ENCODE results near the gene ALKBH7.
"Not testable (repeated sequence)": the region's sequence is repeated elsewhere in the genome, so short reads cannot be mapped to it uniquely, and the experiment has no call there.

ALKBH7 gene

DNA sequence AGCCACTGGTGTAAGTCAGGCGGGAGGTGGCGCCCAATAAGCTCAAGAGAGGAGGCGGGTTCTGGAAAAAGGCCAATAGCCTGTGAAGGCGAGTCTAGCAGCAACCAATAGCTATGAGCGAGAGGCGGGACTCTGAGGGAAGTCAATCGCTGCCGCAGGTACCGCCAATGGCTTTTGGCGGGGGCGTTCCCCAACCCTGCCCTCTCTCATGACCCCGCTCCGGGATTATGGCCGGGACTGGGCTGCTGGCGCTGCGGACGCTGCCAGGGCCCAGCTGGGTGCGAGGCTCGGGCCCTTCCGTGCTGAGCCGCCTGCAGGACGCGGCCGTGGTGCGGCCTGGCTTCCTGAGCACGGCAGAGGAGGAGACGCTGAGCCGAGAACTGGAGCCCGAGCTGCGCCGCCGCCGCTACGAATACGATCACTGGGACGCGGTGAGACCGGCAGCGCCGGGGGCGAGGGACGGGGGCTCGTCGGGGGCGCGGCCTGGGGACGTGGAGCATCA is at the start of gene ALKBH7:
TSS of gene ALKBH7 (plus strand) at position 201 of the 502 bp plus-strand sequence. CDS start at position 228, 27 bp downstream.
- DNase-seq = peak; percentile 100

DNA sequence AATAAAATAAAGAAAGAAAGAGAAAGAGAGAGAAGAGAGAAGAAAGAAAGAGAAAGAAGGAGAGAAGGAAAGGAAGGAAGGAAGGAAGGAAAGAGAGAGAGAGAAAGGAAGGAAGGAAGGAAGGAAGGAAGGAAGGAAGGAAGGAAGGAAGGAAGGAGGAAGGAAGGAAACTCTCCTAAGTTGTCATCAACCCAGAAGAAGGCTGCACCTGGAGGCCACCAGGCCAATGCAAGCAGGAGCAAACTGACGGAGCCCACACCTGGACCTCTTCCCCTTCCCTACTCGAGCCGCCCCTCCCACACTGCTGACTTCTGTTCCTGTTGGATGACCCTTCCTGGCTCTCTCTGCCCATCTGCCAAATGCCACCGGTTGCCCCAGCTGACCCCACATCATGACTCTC is 47.8 kb upstream of the ALKBH7 start:
- DNase-seq = no peak

DNA sequence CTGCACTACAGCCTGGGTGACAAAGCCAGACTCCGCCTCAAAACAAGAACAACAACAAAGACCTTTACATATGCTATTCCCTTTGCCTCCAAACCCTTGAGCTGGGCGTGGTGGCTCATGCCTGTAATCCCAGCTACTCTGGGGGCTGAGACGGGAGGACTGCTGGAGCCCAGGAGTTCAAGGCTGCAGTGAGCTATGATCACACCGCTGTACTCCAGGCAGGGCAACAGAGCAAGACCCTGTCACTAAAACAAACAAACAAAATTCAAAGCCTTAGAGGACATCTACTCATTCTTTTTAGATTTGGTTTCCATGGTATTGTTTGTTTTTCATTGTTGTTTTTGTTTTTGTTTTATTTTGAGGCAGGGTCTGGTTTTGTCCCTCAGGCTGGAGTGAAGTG is 47.0 kb upstream of the ALKBH7 start:
- no peak for DNase-seq

- no peak for DNase-seq
These were observed 45.8 kb upstream of the ALKBH7 start for GRCh38 chr19:6326815-6327214.

GRCh38 chr19:6333439-6333838 is 39.2 kb upstream of the ALKBH7 start, which contains the start of gene ACER1:
Gene ACER1, minus strand, starts transcription at chr19:6333612. Its CDS starts 61 bp downstream, at chr19:6333551.
- no peak for DNase-seq

DNA sequence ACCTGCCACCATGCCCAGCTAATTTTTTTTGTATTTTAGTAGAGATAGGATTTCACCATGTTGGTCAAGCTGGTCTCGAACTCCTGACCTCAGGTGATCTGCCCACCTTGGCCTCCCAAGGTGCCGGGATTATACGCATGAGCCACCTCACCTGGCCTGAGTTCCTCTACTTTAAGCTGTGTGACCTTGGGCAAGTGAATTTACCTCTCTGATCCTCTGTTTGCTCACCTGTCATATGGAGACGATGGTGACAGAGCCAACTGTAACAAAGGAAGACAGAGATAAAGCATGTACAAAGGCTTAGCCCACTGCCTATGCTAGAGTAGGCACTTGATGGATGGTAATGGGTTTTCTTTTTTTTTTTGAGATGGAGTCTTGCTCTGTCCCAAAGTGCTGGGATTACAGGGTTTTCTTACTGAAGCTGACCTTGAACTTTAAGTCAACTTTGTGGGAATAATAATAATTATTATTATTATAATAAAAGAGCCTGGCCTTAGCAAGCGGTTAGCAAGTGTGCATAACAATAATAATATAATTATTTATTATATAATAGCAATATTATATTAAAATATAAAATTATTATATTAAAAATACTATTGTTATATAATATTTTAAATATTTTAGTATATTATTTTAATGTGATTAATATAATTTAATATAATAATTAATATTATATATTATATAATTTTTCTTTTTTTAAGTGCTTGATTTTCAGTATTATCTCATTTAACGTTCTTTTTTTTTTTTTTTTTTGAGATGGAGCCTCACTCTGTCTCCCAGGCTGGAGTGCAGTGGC is 37.9 kb upstream of the ALKBH7 start:
- DNase-seq = no peak

GRCh38 chr19:6340493-6341201 is 31.9 kb upstream of the ALKBH7 start:
- DNase-seq = no peak

DNA sequence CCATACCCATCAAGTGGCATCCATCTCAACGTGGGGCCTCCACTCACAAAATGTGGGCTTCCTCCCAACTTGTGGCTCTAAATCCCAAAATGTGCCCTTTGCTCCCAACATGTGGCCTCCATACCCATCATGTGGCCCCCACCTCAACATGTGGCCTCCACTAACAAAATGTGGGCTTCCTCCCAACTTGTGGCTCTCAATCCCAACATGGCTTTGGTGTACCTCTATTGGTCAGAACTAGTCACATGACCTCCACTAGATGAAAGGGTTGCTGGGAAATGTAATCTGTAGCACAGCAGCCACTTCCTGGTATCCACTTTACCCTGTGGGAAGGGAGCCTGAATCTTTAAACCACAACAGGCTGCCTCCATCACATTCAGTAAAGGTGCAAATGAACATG is 29.1 kb upstream of the ALKBH7 start:
- DNase-seq = no peak

DNA sequence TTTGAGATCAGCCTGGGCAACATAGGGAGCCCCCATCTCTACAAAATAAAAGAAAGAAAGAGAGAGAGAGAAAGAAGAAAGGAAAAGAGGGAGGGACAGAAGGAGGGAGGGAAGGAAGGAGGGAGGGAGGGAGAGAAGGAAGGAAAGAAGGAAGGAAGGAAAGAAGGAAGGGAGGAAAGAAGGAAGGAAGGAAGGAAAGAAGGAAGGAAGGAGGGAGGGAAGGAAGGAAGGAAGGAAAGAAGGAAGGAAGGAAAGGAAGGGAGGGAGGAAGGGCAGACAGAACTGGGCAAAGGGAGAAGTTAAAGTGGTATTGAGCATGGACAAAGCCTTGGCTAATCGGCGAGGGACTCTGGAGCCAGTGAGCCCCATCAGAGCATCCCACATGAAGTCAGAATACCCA is 23.3 kb upstream of the ALKBH7 start:
- not testable (repeated sequence) for DNase-seq

DNA sequence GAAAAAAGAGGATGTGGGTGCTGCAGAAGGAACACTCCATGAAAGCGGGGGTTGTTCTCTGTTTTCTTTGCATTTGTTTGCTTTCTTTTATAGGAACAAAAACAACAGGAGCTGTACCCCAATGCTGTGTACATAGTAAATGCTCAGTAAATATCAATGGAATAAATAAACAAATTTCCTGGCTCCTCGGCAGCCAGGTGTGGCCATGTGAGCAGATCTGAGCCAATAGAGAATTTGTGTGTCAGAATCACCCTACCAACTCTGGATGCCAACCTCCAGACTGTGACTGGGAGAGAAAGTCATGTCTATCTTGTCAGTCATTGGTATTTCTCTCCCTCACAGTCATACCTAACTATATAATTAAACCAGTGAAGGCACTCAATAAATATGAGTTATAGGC is 21.9 kb upstream of the ALKBH7 start:
- no peak for DNase-seq

DNA sequence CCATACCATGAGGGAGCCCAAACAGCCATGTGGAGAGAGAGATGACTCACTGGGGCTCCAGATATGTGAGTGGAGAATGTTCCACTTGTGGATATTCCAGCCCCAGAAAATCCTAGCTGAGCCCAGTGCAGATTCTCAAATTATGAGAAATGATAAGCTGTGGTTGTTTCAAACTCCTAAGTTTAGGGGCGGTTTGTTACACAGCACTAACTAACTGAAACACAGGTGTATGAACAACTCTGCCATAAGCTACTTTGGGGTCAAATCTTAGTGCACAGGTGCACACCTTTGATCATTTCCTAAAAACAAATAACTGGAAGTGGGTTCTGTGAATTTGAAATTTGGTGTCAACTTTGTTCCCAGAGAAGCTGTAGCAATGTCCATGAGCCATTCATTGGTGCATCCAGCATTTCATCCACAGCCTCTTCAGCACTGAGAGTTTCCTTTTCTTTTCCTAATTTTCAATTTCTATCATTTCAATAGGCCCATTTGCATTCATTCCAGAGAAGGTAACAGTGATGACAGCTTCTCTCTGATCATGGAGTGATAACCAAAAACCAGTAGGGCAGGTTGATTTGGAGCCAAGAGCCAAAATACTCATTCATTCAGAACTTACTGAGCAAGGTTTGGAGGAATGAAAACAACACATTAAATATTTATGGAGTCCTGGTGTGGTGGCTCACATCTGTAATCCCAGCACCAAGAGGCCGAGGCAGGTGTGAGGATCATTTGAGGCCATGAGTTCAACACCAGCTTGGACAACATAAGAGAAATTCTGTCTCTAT is 20.0 kb upstream of the ALKBH7 start:
- no peak for DNase-seq

DNA sequence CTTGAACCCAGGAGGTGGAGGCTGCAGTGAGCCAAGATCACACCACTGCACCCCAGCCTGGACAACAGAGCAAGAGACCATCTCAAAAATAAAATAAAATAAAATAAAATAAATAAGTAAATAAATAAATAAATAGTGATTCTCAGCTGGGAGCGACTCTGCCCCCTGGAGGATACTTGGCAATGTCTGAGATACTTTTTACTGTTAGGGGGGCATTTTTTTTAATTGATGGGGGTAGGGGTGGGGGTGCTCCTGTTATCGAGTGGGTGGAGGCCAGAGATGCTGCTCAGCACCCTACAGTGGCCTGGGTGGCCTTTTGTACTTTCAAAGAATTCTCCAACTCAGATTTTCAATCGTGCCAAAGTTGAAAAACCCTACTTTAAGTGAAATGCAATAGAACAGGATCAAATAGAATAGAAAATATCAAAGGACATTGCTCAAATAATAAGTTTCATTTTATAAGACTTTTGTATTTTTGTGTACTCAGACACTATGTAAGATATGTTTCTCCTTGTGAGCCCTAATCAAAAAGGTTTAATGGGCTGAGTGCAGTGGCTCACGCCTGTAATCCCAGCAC is 18.4 kb upstream of the ALKBH7 start:
- DNase-seq = peak; percentile 20

DNA sequence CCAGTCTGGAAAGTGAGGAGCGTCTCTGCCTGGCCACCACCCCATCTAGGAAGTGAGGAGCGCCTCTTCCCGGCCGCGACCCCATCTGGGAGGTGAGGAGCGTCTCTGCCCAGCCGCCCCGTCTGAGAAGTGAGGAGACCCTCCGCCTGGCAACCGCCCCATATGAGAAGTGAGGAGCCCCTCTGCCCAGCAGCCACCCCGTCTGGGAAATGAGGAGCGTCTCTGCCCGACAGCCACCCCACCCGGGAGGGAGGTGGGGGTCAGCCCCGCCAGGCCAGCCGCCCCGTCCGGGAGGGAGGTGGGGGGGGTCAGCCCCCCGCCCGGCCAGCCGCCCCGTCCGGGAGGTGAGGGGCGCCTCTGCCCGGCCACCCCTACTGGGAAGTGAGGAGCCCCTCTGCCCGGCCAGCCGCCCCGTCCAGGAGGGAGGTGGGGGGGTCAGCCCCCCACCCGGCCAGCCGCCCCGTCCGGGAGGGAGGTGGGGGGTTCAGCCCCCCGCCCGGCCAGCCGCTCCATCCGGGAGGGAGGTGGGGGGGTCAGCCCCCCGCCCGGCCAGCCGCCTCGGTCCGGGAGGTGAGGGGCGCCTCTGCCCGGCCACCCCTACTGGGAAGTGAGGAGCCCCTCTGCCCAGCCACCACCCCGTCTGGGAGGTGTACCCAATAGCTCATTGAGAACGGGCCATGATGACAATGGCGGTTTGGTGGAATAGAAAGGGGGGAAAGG is 17.1 kb upstream of the ALKBH7 start:
- DNase-seq = not testable (repeated sequence)

- DNase-seq = no peak
These were observed 15.4 kb upstream of the ALKBH7 start for GRCh38 chr19:6357174-6357573.

DNA sequence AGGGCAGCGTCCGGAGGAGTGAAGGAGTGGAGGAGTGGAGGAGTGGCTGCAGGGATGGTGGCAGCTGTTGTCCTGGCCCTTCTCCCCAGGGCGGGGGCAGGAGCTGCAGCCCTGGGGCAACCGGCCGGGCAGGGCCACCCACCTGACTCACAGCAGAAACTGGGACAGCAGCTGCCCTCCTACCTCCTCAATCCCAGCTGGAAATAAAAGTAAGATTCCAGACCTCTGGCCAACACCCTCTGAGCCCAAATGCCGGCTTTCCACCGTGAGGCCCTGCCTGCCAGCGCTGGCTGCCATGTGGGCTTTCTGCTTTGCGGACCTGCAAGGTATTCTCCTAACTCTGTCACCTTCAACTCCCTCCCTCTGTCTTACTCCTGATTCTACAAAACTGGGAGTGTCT is 14.6 kb upstream of the ALKBH7 start:
- DNase-seq = no peak

DNA sequence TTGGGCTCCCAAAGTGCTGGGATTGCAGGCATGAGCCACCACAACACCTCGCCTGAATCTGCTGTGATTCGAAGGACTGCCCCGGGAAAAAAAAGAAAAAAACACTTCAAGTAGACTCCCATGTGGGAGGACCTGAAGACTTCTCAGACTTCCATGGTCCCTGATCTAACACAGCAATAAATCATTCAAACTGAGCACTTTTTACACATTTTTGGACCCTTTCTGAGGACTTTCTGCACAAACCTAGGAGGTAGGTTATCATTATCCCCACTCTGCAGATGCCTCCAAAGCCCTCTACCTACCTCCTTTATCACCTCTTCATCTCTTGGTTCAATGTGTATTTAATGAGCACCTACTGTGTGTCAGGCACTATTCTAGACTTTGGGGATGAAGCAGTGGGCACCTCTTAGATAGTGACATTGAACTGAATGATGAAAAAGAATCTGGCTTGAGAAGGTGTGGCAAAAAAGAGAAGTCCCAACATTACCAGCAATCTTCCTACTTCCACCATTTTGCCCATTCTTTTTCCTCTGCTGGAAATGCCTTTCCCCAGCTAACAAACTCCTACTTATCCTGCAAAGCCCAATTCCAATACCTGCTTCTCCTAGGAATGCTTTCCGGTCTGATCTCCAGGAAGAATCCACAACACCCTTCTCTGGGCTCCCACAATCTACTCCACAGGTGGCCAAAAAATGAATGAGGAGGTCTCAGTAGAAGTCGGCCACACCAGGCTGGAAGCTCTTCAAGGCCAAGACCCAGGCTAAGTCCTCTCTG is 12.8 kb upstream of the ALKBH7 start:
- no peak for DNase-seq

- DNase-seq = not testable (repeated sequence)
These were observed 12.1 kb upstream of the ALKBH7 start for GRCh38 chr19:6360445-6360844.

DNA sequence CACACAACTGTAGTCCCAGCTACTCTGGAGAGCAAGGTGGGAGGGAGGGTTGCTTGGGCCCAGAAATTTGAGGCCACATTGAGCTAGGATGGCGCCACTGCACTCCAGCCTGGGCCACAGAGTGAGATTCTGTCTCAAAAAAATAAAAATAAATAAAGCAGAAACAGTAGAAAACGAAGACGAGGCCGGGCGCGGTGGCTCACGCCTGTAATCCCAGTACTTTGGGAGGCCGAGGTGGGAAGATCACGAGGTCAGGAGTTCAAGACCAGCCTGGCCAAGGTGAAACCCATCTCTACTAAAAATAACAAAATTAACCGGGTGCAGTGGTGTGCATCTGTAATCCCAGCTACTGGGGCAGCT is 11.8 kb upstream of the ALKBH7 start:
- not testable (repeated sequence) for DNase-seq

DNA sequence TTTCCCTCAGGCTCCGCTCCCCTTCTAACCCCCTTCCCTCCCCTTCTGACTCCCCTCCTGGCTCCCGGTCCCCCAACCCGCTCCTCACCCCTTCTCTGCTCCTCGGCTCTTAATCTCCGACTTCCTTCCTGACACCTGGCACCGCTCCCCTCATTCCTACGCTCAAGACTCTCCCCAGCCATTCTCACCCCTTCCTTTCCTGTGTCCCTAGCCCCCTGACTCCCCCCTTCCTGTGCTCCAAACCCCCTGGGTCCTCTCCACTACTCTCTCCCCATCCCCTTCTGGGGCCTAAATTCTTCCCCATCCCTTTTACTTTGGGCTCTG is 10.6 kb upstream of the ALKBH7 start:
- DNase-seq = no peak

- no peak for DNase-seq
These were observed 10.2 kb upstream of the ALKBH7 start for GRCh38 chr19:6362351-6362801.

- DNase-seq = no peak
These were observed 8.2 kb upstream of the ALKBH7 start for GRCh38 chr19:6364353-6364752.

Data from suppressor macrophage treated with lipopolysaccharide for 4 hours (primary cell).